ENCODE measurements around the gene RBP2.

DNA sequence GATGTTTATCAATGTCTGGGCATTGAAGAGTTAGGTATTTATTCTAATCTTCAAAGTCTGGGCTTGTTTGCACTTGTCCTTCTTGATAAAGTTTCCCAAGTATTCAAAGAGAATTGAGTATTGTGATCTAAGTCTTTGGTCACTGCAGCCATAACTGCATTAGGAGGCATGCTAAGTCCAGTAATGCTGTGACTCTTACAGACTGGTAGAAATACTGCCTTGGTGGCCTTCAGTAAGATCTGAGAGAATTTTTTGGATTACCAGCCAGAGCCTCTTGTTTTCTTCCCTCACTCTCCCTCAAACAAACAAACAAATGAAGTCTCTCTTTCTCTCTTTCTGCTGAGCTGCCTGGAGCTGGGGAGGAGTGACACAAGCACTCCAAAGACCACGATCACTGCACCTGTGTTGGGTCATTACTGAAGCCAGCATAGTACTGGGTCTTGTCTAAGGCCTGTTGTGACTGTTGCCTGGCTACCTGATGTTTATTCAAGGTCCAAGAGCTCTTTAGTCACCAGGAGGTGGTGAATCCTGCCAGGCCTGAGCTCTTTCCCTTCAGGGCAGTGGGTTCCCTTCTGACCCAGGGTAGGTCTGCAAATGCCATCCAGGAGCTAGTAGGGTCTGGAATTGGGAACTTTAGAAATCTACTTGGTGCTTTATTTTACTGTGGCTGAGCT is 14.8 kb upstream of the RBP2 start:
- TF ChIP-seq CTCF (IDR thresholded peaks at IDR 0.05; ENCODE audit: low read depth, low read length): no peak
- TF ChIP-seq EZH2phosphoT487 (IDR thresholded peaks at IDR 0.05; ENCODE audit: low read depth): no peak

All from OCI-LY3 (cell line).